ENCODE results near the gene ATP2B2. TPM values are rescaled to one million over a fixed set of nuclear protein-coding genes. Genes with fewer than 3 reads are reported as not detected.

The ATP2B2 gene
- total RNA-seq, 2 experiments from 2014 or later: not detected

DNA sequence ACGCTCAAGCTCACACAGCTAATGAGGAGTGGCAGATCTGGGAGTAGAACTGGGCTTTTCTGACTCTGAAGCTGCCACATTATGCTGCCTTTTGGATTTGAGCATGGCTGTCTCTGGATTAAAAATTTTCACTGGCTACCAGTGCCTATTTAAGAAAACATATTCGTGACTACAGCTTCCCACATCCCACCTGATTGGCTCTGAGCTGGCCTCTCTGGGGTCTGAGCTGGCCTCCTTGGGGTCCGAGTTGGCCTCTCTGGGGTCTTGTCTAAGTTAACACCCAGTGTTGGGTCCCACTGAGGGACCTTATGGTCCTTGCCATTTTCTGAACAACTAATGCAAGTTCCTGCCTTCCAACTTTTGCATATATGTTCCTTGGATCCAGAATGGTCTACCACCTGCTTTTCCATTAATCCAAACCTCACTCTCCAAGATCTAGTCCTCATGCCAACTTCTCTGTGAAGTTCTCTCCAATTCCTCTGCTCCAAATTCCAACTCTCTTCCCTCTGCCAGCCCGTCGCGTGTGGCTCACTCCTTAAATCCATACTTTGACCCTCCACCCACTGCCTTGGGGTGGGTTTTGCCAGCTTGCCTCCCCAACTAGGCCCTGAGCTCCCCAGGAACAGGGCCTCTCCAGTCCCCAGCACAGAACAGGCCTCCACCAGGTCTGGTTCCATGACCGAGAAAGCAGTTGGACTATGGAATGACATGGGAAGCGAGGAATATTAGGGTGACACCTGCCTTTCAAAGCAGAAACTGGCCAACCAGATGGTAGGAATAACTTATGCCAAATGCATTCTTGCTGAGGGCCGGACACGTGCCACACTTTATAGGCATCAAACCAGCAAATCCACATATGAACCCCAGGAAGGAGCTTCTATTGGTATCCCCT is 42.5 kb downstream of the ATP2B2 start:
- CTCF ChIA-PET: no interaction called here
- H3K36me3 Mint-ChIP-seq (ENCODE audit: low read depth): no peaks in the 10 kb centered on the region
- no peak overlapping the region for H3K4me3 Mint-ChIP-seq
- no peak overlapping the region for H3K27ac Mint-ChIP-seq
- no peaks in the 10 kb centered on the region for H3K4me1 Mint-ChIP-seq
- peaks cover 2% of the 10 kb centered on the region for H3K27me3 Mint-ChIP-seq
- POLR2A ChIA-PET: no interaction called here
- no peaks in the 10 kb centered on the region for H3K9me3 Mint-ChIP-seq
- DNase-seq: no peak

DNA sequence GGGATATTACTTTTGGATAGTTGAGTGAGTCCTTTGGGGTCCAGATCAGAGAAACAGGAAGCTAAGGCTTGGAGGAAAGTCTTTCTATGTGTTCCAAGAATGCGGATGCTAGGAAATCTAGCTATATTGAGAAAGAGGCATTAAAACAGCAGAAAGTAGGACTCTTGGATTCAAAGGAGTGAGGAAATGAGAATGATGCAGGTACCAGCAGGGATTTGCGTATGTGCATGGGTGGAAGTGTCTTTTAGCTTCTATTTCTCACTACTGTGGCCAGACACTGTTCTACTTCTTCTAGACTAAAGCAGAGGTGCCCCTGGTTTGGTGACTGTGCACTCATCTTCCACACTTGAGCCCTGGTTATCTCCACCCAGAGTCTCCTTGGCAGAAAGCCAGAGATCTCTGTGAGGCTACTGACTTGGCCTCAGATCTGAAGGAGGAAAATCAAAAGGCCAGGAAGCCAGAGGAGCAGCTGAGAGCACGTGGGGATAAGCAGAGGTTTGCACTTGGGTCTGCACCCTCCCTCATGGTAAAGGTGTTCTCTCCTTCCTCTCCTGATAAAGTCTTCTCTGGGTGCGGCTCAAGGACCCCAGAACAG is 44.3 kb downstream of the ATP2B2 start:
- Mint-ChIP-seq H3K36me3 (ENCODE audit: low read depth) (no peaks in the 10 kb centered on the region), H3K4me1 (no peaks in the 10 kb centered on the region), H3K4me3 (no peak overlapping the region), H3K9me3 (no peaks in the 10 kb centered on the region), H3K27ac (no peak overlapping the region), H3K27me3 (peaks cover 7% of the 10 kb centered on the region)
- ChIA-PET POLR2A (interaction anchor here (1.2 kb wide), 1 partner anchor 140 kb away, joined by 3 read pairs; the partner anchor contains the start of gene SEC13), CTCF (interaction anchor here (0.8 kb wide), 1 partner anchor 24 kb away, joined by 4 read pairs; no protein-coding TSS in a partner anchor)
- no peak for DNase-seq

DNA sequence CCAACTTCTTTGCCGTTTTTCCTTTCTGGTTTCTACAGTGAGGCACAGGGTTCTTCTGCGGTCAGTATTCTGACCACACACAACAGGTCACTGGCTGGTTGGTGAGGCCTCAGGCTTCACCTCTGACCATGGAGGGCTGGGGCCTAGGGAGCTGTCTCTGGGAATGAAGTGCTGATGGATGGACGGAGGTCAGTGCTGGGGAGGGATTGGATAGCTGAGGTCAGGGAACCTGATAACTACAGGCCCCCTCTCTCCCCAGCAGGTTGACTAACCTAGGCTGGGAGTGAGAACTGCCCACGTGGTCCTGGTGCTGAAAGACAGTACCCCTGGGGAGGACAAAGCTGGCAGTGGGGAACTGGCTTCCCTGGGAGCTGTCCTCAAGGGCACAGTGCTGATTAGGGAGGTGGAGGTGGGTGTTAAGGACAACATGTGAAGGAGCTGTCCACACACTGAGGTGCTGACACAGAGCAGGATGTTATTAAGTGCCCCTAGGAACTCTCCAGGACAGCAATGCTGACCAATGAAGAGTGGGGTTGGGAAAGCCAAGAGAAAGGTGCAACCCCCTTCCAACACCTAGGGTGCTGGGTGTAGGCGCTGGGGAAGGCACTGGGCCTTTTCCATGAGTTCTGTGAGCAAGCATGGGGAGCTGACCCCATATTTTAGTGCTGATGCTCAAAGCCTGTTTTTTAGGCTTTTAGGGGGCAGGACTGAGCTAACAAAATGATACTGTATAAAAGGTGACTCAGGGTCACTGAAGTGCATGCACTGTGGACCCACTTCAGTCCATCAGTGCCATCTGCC is 45.2 kb downstream of the ATP2B2 start:
- no peaks in the 10 kb centered on the region for H3K4me1 Mint-ChIP-seq
- H3K27ac Mint-ChIP-seq: no peak overlapping the region
- ChIA-PET CTCF (interaction anchor here (0.8 kb wide), 1 partner anchor 23 kb away, joined by 4 read pairs; no protein-coding TSS in a partner anchor), POLR2A (interaction anchor here (1.2 kb wide), 1 partner anchor 139 kb away, joined by 3 read pairs; the partner anchor contains the start of gene SEC13)
- H3K27me3 Mint-ChIP-seq: peaks cover 9% of the 10 kb centered on the region
- peak; percentile 70 for DNase-seq
- H3K36me3 Mint-ChIP-seq (ENCODE audit: low read depth): no peaks in the 10 kb centered on the region
- no peak overlapping the region for H3K4me3 Mint-ChIP-seq
- H3K9me3 Mint-ChIP-seq: no peaks in the 10 kb centered on the region

DNA sequence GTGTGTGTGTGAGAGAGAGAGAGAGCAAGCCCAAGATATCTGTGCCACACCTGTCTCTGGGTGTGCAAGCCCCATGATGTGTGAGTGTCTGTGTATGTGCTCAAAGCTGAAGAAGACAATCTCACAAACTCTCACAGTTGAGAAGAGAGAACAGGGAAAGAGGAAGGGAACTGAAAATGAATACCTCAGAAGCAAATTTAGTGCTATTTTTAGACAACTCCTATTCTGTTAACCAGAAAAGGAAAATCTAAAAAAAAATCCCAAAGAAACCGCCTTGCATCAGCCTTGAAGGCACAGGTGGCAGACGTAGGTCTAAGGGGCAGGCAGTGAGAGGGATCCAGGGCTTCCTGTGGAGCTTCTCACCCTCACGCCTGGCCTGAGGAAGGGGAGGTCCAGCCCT is 47.8 kb downstream of the ATP2B2 start:
- ChIA-PET POLR2A (no interaction called here), CTCF (no interaction called here)
- Mint-ChIP-seq H3K4me3 (no peak overlapping the region), H3K9me3 (no peaks in the 10 kb centered on the region), H3K36me3 (ENCODE audit: low read depth) (no peaks in the 10 kb centered on the region), H3K4me1 (no peaks in the 10 kb centered on the region), H3K27me3 (peaks cover 9% of the 10 kb centered on the region), H3K27ac (no peak overlapping the region)
- no peak for DNase-seq

DNA sequence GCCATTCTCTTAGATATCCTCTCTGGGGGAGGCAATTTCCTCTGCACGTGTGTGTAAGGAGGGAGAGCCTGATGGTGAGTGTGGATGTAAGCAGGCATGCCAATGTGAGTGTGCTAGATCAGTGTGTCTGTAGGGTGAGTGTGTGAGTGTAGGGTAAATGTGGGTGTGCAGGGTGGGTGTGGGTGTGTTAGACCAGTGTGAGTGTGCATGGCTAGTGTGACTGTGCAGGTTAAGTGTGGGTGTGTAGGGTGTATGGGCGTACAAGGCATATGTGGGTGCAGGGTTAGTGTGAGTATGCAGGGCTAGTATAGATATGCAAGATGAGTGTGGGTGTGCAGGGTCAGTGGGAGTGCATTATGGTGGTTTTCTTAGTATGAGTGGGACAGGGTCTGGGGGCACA is 48.4 kb downstream of the ATP2B2 start:
- no peak for DNase-seq
- ChIA-PET CTCF (no interaction called here), POLR2A (no interaction called here)
- H3K27ac Mint-ChIP-seq: no peak overlapping the region
- H3K9me3 Mint-ChIP-seq: no peaks in the 10 kb centered on the region
- H3K4me1 Mint-ChIP-seq: no peaks in the 10 kb centered on the region
- H3K27me3 Mint-ChIP-seq: peaks cover 12% of the 10 kb centered on the region
- no peaks in the 10 kb centered on the region for H3K36me3 Mint-ChIP-seq (ENCODE audit: low read depth)
- H3K4me3 Mint-ChIP-seq: no peak overlapping the region

DNA sequence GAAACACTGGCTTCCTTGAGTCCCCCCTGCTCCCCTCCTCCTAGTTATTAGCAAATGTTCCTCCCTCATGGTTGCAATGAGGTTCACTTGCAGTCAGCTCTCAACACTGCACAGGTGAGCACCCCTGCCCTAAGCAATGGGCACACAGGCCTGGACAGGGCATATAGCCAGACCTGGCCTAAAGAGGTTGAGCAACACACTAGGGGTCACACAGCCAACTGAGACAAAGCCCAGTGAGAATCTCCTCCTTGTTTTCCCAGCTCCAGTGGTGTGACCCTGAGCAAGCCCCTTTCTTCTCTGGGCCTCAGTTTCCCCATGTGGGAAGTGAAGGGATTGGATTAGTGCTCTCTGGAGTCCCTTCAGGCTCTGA is 49.9 kb downstream of the ATP2B2 start:
- CTCF ChIA-PET: no interaction called here
- Mint-ChIP-seq H3K27ac (no peak overlapping the region), H3K9me3 (no peaks in the 10 kb centered on the region), H3K27me3 (peaks cover 17% of the 10 kb centered on the region), H3K4me1 (no peaks in the 10 kb centered on the region), H3K4me3 (no peak overlapping the region), H3K36me3 (ENCODE audit: low read depth) (no peaks in the 10 kb centered on the region)
- DNase-seq: no peak
- POLR2A ChIA-PET: no interaction called here

DNA sequence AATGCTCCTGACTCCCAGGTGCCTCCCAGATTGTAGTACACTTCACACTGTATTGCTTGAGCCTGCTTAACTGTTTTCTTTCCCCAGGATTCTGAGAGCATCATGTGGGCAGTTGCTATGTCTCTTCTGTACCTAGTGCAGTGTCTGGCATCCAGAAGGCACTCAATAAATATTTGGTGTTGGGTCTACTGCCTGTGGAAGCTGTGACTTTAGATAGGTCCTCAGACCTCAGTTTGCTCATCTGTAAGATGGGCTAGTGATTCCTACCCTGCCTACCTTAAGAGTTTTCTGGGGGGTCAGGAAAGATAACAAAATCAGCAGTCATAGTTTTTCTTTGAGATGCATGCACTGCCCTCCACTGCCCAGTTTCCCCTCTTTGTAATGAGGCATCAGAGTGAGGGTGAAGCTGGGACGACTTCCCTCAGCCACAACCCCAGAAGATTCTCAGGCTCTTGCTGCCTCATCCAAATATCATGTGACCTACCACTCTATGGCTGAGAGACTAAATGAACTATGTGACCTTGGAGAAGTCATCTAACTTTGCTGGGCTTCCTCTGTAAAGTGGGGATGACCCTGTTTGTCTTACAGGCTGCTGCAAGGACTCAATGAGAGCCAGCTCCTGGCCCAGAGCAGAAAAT is 50.4 kb downstream of the ATP2B2 start:
- ChIA-PET POLR2A (no interaction called here), CTCF (no interaction called here)
- no peak for DNase-seq
- Mint-ChIP-seq H3K4me1 (no peaks in the 10 kb centered on the region), H3K9me3 (no peaks in the 10 kb centered on the region), H3K36me3 (ENCODE audit: low read depth) (no peaks in the 10 kb centered on the region), H3K4me3 (no peak overlapping the region), H3K27me3 (peaks cover 17% of the 10 kb centered on the region), H3K27ac (no peak overlapping the region)

DNA sequence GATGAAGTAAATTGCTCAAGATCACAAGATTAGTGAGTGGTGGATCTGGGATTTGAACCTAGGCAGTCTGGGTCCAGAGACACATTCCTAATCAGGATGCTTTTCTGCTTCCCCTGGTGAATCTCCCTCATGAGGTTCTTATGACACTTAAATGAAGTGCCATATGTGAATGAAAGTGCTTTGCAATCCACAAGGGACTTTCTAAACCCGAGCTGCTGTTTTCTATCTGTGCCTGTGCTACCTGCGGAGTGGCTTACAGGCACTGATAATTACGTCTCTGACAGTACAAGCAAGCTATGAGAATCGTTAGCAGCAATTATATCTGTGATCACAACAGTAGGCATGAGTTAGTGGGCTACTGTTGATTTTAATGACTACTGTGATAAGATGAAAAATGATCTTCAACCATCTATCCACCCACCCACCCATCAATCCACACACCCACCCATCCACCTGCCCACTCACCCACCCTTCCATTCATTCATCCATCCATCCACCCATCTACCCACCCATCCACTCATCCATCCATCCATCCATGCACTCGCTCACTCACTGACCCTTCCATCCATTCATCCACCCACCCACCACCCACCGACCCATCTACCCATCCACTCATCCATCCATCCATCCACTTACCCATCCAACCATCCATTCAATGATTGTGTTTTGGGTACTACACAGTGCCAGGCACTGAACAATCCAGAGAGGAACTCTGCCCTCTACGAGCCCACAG is 51.8 kb downstream of the ATP2B2 start:
- no peaks in the 10 kb centered on the region for H3K36me3 Mint-ChIP-seq (ENCODE audit: low read depth)
- no peaks in the 10 kb centered on the region for H3K4me1 Mint-ChIP-seq
- H3K4me3 Mint-ChIP-seq: no peak overlapping the region
- H3K9me3 Mint-ChIP-seq: no peaks in the 10 kb centered on the region
- ChIA-PET CTCF (interaction anchor here (0.6 kb wide), 1 partner anchor 242 kb away, joined by 5 read pairs; no protein-coding TSS in a partner anchor), POLR2A (no interaction called here)
- H3K27me3 Mint-ChIP-seq: peaks cover 17% of the 10 kb centered on the region
- no peak overlapping the region for H3K27ac Mint-ChIP-seq
- DNase-seq: no peak

DNA sequence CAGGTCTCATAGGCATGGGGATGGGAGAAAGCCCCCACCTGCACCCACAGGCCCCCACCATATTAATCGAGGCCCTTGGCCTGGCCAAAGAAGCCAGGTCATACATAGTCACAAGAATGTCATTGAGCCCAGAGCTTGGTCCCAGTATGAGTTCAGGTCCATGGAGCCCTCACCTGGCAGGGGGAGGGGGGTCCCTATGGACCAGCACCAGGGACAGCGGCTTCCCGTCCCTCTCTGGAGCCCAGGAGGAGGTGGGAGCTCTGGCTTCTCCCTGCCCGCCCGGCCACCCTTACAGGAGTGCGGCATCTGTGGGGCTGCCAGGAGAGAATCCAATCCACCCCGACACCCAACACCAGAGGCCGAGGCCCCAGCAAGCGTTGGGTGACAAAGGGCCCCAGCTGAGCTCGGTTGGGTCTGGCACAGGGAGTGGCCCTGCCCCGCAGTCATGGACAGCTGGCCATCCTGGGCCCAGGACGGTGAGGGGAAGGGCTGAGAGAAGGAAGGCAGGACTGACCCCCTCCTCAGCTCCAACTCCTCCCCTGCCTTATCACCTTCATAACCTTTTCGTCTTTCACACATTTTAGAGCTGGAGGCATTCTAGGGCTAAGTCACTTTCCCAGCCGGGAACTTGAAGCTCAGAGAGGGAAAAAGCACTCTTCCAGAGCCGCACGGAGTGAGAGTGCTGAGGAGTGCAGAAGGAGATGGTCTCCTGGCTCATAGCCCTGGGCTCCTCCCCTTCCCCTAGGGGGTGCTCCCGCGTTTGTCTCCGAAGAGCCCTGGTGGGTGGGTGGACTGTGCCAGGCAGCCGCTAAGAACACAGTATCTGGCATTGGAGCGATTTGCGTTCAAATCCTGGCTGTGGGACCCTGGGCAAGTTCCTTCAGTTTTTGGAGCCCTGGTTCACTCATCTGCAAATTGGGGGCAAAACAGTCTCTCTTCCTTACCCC is 54.6 kb downstream of the ATP2B2 start:
- Mint-ChIP-seq H3K27me3 (peaks cover 9% of the 10 kb centered on the region), H3K4me3 (no peak overlapping the region), H3K36me3 (ENCODE audit: low read depth) (no peaks in the 10 kb centered on the region), H3K27ac (no peak overlapping the region), H3K4me1 (no peaks in the 10 kb centered on the region), H3K9me3 (no peaks in the 10 kb centered on the region)
- DNase-seq: no peak
- ChIA-PET CTCF (no interaction called here), POLR2A (no interaction called here)

DNA sequence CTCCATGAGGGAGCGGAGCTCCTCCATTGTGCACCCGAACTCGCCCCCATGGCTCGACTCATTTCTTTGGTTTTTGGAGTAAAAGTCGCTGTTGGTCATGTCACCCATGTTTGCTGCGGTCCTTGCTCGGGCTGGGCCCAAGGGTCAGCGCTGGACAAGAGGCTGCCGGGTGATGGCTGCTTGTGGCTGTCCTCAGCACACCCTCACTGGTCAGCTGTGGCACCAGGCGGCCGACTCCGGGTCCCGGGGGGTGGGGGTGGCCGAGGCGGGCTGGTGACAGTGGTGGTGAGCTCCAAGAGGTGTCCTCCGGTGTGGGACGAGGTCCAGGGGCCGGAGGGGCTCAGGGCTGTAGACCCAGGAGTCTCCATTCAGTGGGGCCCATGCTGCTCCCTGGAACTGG is 56.0 kb downstream of the ATP2B2 start:
- Mint-ChIP-seq H3K27me3 (peaks cover 8% of the 10 kb centered on the region), H3K9me3 (no peaks in the 10 kb centered on the region), H3K4me1 (peaks cover under 1% of the 10 kb centered on the region), H3K27ac (no peak overlapping the region), H3K36me3 (ENCODE audit: low read depth) (no peaks in the 10 kb centered on the region), H3K4me3 (no peak overlapping the region)
- ChIA-PET POLR2A (interaction anchor here (1.0 kb wide), 1 partner anchor 18 kb away, joined by 3 read pairs; no protein-coding TSS in a partner anchor), CTCF (no interaction called here)
- DNase-seq: no peak

DNA sequence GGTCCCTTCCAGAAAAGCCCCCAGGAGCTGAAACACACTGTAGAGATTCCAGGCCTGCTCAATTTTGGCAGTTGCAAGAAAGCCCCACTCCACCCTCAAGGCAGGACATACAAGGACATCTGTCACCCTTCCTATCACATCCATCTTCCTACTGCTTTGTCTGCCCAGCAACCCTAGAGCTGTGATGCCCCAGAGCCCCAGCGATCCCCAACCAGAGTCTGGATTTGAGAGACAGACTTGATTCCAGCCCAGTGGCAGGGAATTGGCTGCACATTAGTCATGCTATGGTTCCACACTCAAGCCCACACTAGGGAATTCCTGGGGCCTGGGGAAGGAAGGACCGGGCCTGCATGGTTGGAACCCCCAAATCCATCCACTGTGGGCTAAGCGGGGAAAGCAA is 56.8 kb downstream of the ATP2B2 start:
- CTCF ChIA-PET: no interaction called here
- no peak for DNase-seq
- POLR2A ChIA-PET: interaction anchor here (1.0 to 1.4 kb wide), 2 partner anchors 11 to 17 kb away, joined by 3 read pairs; no protein-coding TSS in a partner anchor
- peaks cover 8% of the 10 kb centered on the region for H3K27me3 Mint-ChIP-seq
- H3K4me1 Mint-ChIP-seq: peaks cover 2% of the 10 kb centered on the region
- H3K4me3 Mint-ChIP-seq: no peak overlapping the region
- no peaks in the 10 kb centered on the region for H3K9me3 Mint-ChIP-seq
- no peak overlapping the region for H3K27ac Mint-ChIP-seq
- no peaks in the 10 kb centered on the region for H3K36me3 Mint-ChIP-seq (ENCODE audit: low read depth)
